Activated CD8-positive, alpha-beta T cell treated with anti-CD3 and anti-CD28 coated beads for 36 hours (primary cell): Measurements from ENCODE around the gene CIDEC. TPM values are rescaled to one million over a fixed set of nuclear protein-coding genes. Genes with fewer than 3 reads are reported as not detected.
"Not testable (repeated sequence)": the region's sequence is repeated elsewhere in the genome, so short reads cannot be mapped to it uniquely, and the experiment has no call there.

Experiments used
- ATAC-seq: fragments of 200-7000 bp; cut with Tn5 transposase; one replicate; pipeline ENCODE4 v1.10.0; 2021; ENCODE audit warnings: mild to moderate bottlenecking, moderate library complexity
- CTCF ChIA-PET: fragments of 350-600 bp; sonication (Branson Sonifier 250); formaldehyde crosslinking; loops from one replicate; lab custom pipeline; 2021; ENCODE audit warnings: antibody characterized with exemption; lab: Charles Lee
- POLR2A ChIA-PET: fragments of 350-600 bp; sonication (Branson Sonifier 250); formaldehyde crosslinking; loops from one replicate; lab custom pipeline; 2021; ENCODE audit warnings: antibody characterized with exemption; lab: Charles Lee
- DNase-seq: peaks from one replicate; pipeline ENCODE4 v3.0.0-alpha.2; 2020
- H3K27ac Mint-ChIP-seq: one replicate; pipeline ENCODE4 v1.8.0; 2021; ENCODE audit warnings: mild to moderate bottlenecking, mixed read lengths
- H3K27me3 Mint-ChIP-seq: one replicate; pipeline ENCODE4 v1.8.0; 2021; ENCODE audit warnings: mixed read lengths
- H3K36me3 Mint-ChIP-seq: one replicate; pipeline ENCODE4 v1.8.0; 2021; ENCODE audit warnings: low read depth, mixed read lengths
- H3K4me1 Mint-ChIP-seq: one replicate; pipeline ENCODE4 v1.8.0; 2021; ENCODE audit warnings: low read depth, mixed read lengths
- H3K4me3 Mint-ChIP-seq: one replicate; pipeline ENCODE4 v1.8.0; 2021; ENCODE audit warnings: mild to moderate bottlenecking, moderate library complexity, mixed read lengths
- H3K9me3 Mint-ChIP-seq: one replicate; pipeline ENCODE4 v1.8.0; 2021; ENCODE audit warnings: mixed read lengths
- CTCF ChIP-seq: fragments of 200-600 bp; IDR thresholded peaks from one replicate; pipeline ENCODE4 v1.8.0; 2022; ENCODE audit warnings: antibody characterized with exemption, mild to moderate bottlenecking
- intact Hi-C: fragments of 100-400 bp; cut with micrococcal nuclease; formaldehyde crosslinking; loops from one replicate; pipeline ENCODE4 v1.10.0; 2022
- total RNA-seq, 2 experiments: library from RNA; stranded (reverse); gene quantifications; one replicate each; pipeline ENCODE4 v1.2.3, GENCODE V29; 2021

CIDEC gene
- total RNA-seq, 2 experiments from 2014 or later = not detected

GRCh38 chr3:9876991-9877390 lies 3.1 kb downstream of the CIDEC start:
- Mint-ChIP-seq H3K27me3 (no peaks in the 10 kb centered on the region), H3K36me3 (no peaks in the 10 kb centered on the region), H3K4me3 (no peak overlapping the region), H3K4me1 (no peaks in the 10 kb centered on the region), H3K27ac (no peak overlapping the region), H3K9me3 (no peaks in the 10 kb centered on the region)
- ATAC-seq = peak; percentile 55
- ChIA-PET CTCF (interaction anchor here (0.7 to 1.7 kb wide), 2 partner anchors 25 to 56 kb away, joined by 3 to 5 read pairs; no protein-coding TSS in a partner anchor), POLR2A (interaction anchor here (1.0 kb wide), 1 partner anchor 60 kb away, joined by 3 read pairs; no protein-coding TSS in a partner anchor)
- TF ChIP-seq CTCF = no peak
- peak; percentile 19 for DNase-seq
- intact Hi-C loops = no loop called here

GRCh38 chr3:9876255-9876654 lies 3.8 kb downstream of the CIDEC start:
- H3K4me1 Mint-ChIP-seq, H3K4me3 Mint-ChIP-seq, H3K27ac Mint-ChIP-seq, DNase-seq, POLR2A ChIA-PET, intact Hi-C loops, H3K36me3 Mint-ChIP-seq, ATAC-seq, H3K9me3 Mint-ChIP-seq, H3K27me3 Mint-ChIP-seq: not testable (repeated sequence)
- CTCF ChIA-PET = interaction anchor here (0.7 to 1.7 kb wide), 2 partner anchors 24 to 57 kb away, joined by 3 to 5 read pairs; no protein-coding TSS in a partner anchor

GRCh38 chr3:9875448-9875847 lies 4.6 kb downstream of the CIDEC start:
- Mint-ChIP-seq H3K36me3 (no peaks in the 10 kb centered on the region), H3K27me3 (no peaks in the 10 kb centered on the region), H3K9me3 (no peaks in the 10 kb centered on the region), H3K27ac (no peak overlapping the region), H3K4me1 (no peaks in the 10 kb centered on the region), H3K4me3 (no peak overlapping the region)
- no peak for DNase-seq
- no peak for TF ChIP-seq CTCF
- no peak for ATAC-seq
- intact Hi-C loops = no loop called here
- ChIA-PET POLR2A (no interaction called here), CTCF (interaction anchor here (1.7 kb wide), 1 partner anchor 57 kb away, joined by 5 read pairs; no protein-coding TSS in a partner anchor)

- H3K4me3 Mint-ChIP-seq, H3K27me3 Mint-ChIP-seq, CTCF ChIA-PET, intact Hi-C loops, H3K36me3 Mint-ChIP-seq, POLR2A ChIA-PET, ATAC-seq, DNase-seq, H3K9me3 Mint-ChIP-seq, H3K4me1 Mint-ChIP-seq, H3K27ac Mint-ChIP-seq: not testable (repeated sequence)
Observed at GRCh38 chr3:9872067-9872466, 8.0 kb downstream of the CIDEC start.

- POLR2A ChIA-PET = no interaction called here
- CTCF ChIA-PET = no interaction called here
- intact Hi-C loops = no loop called here
- no peaks in the 10 kb centered on the region for H3K4me1 Mint-ChIP-seq
- no peaks in the 10 kb centered on the region for H3K36me3 Mint-ChIP-seq
- H3K4me3 Mint-ChIP-seq = no peak overlapping the region
- H3K9me3 Mint-ChIP-seq = no peaks in the 10 kb centered on the region
- H3K27me3 Mint-ChIP-seq = no peaks in the 10 kb centered on the region
- DNase-seq (no peak), ATAC-seq (no peak)
- no peak for TF ChIP-seq CTCF
- H3K27ac Mint-ChIP-seq = no peak overlapping the region
Observed at GRCh38 chr3:9870978-9871377, 9.1 kb downstream of the CIDEC start.

- Mint-ChIP-seq H3K27ac (no peak overlapping the region), H3K4me1 (no peaks in the 10 kb centered on the region), H3K4me3 (no peak overlapping the region), H3K36me3 (no peaks in the 10 kb centered on the region), H3K27me3 (no peaks in the 10 kb centered on the region), H3K9me3 (no peaks in the 10 kb centered on the region)
- CTCF ChIA-PET = interaction anchor here (1.1 kb wide), 1 partner anchor 12 kb away, joined by 3 read pairs; no protein-coding TSS in a partner anchor
- no peak for ATAC-seq
- POLR2A ChIA-PET = no interaction called here
- TF ChIP-seq CTCF = no peak
- DNase-seq = no peak
- intact Hi-C loops = no loop called here
Observed at GRCh38 chr3:9869955-9870354, 10.1 kb downstream of the CIDEC start.
